ENCODE results near the gene SRGAP3.

- TF ChIP-seq CTCF (IDR thresholded peaks at IDR 0.05) (no peak), EZH2 (IDR thresholded peaks at IDR 0.05; ENCODE audit: borderline replicate concordance, insufficient read depth, low read depth, low read length, poor library complexity, severe bottlenecking) (no peak)
Observed at GRCh38 chr3:9077029-9077428, 172.4 kb downstream of the SRGAP3 start.

Data from B cell (primary cell).